OCI-LY3 (cell line): ENCODE measurements around the gene SGSM1.

ENCODE experiments used
- EZH2phosphoT487 ChIP-seq: fragments of 200-600 bp; shearing (Covaris generic); IDR thresholded peaks from 2 replicates; pipeline ENCODE4 v1.6.1; 2018; ENCODE audit warnings: antibody characterized with exemption, mixed run types, low read depth
- TF ChIP-seq, protein P1 (sequence below): fragments of 200-600, 300-600 bp; sonication (generic); IDR thresholded peaks from 2 replicates; pipeline ENCODE4 v1.5.1; 2014; ENCODE audit warnings: antibody characterized with exemption, low read length, low read depth

DNA sequence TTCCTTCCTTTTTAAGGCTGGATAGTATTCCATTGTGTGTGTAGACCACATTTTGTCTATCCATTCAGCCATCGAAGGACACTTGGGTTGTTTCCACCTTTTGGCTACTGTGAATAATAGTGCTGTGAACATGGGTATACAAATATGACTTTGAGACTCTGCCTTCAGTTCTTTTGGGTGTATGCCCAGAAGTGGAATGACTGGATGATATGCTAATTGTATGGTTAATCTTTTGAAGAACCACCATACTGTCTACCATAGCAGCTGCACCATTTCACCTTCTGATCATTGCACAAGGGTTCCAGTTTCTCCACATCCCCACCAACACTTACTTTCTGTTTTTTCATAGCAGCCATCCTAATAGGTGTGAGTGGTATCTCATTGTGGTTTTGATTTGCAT lies 30.3 kb downstream of the SGSM1 start:
- TF ChIP-seq, protein P1, sequence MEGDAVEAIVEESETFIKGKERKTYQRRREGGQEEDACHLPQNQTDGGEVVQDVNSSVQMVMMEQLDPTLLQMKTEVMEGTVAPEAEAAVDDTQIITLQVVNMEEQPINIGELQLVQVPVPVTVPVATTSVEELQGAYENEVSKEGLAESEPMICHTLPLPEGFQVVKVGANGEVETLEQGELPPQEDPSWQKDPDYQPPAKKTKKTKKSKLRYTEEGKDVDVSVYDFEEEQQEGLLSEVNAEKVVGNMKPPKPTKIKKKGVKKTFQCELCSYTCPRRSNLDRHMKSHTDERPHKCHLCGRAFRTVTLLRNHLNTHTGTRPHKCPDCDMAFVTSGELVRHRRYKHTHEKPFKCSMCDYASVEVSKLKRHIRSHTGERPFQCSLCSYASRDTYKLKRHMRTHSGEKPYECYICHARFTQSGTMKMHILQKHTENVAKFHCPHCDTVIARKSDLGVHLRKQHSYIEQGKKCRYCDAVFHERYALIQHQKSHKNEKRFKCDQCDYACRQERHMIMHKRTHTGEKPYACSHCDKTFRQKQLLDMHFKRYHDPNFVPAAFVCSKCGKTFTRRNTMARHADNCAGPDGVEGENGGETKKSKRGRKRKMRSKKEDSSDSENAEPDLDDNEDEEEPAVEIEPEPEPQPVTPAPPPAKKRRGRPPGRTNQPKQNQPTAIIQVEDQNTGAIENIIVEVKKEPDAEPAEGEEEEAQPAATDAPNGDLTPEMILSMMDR = no peak
- TF ChIP-seq EZH2phosphoT487 = no peak
